Panc1 (cell line): ENCODE measurements around the gene RESF1.

Experiments used
- CTCF ChIP-seq: fragments of 450-650 bp; IDR thresholded peaks from 2 replicates; pipeline ENCODE4 v1.5.1; 2017; ENCODE audit warnings: mild to moderate bottlenecking
- POLR2AphosphoS5 ChIP-seq: IDR thresholded peaks from 2 replicates; pipeline ENCODE4 v1.6.1; 2012; ENCODE audit warnings: mild to moderate bottlenecking, low read depth, low read length, moderate library complexity
- SIN3A ChIP-seq: IDR thresholded peaks from 2 replicates; pipeline ENCODE4 v1.6.1; 2012; ENCODE audit warnings: low read depth, mild to moderate bottlenecking, low read length, moderate library complexity, borderline replicate concordance; ENCODE audit not compliant: insufficient read depth

GRCh38 chr12:31959701-31960391 is 631 bp downstream of the RESF1 start:
- TF ChIP-seq SIN3A (no peak), POLR2AphosphoS5 (no peak), CTCF (peak; percentile 65)
